NCI-H1105 treated with DMSO at 0.1 percent for 48 hours (cell line): ENCODE measurements around the gene PRR15L.
"Not testable (repeated sequence)": the region's sequence is repeated elsewhere in the genome, so short reads cannot be mapped to it uniquely, and the experiment has no call there.

Source experiments
- DNase-seq: peaks from one replicate; lab custom pipeline; 2025; lab: John Stamatoyannopoulos, UW

The PRR15L gene

DNA sequence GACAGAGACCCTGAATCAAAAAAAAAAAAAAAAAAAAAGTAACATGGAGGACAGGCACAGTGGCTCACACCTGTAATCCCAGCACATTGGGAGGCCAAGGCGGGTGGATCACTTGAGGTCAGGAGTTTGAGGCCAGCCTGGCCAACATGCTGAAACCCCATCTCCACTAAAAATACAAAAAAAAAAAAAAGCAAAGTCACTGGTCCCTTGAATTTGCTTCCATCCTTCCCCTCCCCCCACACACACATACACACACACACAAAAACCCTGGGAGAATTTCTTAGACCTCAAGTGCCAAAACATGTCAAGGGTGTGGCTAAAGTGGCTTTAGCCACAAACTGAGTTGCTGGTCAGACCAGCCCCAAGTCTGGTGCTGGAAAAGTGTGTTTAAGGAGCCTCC is 30.8 kb upstream of the PRR15L start:
- DNase-seq = not testable (repeated sequence)

DNA sequence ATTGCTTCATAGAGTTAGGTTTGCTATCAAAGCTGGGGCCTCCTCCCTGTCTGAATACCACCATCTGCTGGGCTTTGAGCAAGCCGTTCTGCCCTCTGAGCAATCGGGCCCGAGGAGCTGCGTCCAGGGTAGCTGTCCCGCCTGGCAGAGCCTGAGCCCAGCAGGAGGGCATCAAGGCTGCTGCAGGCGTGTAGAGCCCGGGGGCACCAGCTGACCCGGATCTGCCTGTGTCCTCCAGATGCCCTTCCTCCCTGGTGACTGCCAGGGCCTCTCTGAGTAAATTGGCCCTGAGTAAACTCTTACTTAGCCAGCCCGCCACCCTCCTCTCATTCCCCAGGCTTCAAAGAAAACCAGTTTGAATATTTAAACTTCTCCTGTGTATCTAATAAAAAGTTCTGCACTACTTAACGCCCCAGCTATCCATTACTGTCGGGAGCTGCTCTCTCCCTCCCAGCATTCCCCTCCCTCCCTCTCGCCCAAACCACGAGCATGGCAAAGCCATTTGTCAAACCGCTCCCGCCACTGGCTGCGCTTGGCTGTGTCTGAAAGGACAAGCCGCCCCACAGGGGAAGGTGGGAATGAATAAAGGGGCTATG is 29.7 kb upstream of the PRR15L start:
- no peak for DNase-seq

DNA sequence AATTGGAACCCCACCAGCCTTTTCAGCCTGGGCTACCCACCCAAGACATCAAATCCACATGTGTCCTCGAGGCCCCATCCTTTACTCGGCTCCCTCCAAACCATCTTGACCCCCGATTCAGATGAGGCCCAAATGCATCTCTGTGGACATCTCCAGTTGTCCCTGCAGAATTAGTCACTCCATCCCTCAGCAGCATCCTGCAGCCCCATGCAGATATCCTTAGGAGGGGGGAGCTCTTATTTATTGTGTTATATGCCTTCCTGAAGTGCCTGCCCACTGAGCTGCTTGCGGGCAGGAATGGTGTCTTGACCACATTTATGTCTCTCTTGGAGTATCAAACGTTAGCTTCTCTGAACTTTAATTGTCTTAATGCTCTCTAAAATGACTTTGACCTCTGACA is 28.8 kb upstream of the PRR15L start:
- DNase-seq = no peak

DNA sequence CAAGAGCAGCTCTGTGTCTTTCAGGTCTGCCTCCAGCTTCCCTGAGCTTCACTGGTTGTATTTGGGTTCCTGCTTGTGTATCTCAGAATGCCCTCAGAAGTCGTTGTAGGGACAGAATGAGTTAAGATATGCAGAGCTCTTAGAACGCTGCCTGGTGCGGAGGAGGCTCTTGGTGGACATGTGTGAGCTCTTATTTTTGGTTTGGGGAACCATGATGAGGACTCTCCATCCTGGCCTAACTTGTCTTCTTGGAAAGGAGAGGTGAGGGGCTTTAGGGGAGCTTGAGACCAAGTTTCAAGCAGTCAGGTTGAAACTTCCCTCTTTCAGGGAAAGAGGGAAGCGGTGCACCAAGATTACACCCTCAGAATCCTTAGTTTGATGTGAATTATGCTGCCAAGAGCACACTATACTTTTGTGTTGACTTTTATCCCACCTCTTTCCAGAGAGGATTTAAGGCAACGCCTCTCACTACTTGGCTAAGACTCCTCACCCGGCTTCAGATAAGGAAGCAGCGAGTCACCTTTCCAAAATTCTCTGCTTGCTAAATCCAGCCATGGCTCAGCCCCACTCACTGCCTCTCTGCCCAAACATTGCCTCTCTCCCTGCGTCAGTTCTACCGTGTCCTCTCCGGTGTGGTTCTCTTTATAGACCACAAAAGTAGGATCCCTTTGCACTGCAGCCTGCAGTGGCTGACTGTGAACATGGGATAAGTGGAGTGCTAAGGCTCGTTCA is 26.0 kb upstream of the PRR15L start:
- DNase-seq = no peak

DNA sequence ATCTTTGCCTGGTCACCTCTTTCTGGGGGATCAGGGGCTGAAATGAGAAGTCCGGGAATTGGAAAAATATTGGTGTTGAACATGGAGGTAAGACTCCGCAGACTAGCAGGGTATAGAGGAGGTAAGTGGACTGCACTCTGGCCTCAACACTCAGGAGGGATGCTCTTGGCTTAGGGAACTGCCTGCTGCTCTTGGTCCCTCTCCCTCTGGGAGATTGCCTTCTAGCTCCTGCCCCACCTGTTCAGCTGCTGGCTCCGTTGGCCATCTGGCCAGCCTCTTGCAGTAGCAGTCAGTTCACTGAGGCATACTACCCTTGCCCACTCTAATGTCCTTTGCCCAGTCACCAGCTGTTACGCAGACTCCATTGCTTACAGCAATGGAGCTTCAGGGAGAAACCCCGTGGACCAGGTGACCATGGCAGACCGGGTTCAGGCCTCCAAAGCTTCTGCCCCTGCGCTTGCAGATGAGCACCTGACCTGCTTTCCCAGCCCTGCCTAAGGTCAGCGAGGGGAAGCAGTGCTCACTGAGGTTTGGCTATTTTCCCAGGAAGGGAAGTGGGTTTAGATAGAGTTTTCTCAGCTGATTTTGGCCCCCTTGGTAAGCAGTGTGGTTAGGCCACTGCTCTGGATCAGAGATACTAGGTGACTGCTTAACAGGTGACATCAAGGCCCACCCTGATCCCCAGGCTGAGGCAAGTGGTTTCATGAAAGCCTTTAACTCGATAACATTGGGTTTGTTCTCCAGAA is 25.1 kb upstream of the PRR15L start:
- DNase-seq = no peak

DNA sequence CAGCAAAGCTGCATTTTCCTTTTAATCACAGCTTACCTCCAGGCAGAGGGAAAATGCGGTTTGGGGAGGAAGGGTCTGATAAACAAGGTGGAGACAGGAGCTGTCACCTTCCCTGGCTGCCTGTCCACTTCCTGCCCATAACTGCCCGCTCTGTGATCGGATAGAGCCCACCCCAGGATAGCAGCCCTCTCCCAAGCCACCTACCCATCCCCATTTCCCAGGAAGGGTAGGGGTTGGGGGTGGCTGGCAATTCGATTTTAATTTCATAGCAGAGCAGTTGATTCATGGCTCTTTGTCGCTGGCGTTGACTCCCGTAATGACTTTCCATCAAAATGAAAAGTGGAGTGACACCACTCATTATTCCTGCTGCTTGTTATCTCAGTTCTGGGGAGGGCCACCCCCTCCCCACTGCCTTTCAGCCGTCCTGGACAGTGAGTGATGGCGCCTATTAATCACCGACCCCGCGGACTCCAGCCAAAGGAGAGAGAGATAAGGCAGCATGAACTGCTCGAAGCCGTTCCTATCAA is 24.5 kb upstream of the PRR15L start:
- no peak for DNase-seq

DNA sequence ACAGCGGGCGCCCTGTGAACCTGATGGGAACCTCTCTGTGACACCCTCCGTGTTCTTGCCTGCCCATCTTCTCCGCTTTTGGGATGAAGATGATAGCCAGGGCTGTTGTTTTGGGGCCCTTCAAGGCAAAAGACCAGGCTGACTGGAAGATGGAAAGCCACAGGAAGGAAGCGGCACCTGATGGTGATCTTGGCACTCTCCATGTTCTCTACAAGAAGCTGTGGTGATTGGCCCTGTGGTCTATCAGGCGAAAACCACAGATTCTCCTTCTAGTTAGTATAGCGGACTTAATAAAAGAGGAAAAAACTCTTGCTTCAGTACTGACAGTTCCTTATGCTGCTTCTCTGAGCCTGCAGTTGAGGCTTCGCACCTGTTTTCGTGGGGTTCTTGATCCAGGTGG is 23.8 kb upstream of the PRR15L start:
- no peak for DNase-seq

DNA sequence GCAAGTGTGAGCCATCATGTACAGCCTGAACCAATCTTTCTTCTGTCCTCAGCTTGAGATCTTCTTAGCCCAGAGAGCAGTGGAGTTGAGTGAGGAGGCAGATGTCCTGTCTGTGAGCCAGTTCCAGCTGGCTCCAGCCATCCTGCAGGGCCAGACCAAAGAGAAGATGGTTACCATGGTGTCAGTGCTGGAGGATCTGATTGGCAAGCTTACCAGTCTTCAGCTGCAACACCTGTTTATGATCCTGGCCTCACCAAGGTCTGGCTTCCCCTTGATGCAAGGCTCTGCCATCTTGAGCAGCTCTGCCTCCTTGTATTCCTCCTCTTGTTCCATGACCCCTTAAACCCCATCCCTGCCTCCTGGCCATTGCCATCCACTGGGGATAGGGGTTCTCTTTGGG is 22.9 kb upstream of the PRR15L start:
- peak; percentile 34 for DNase-seq

DNA sequence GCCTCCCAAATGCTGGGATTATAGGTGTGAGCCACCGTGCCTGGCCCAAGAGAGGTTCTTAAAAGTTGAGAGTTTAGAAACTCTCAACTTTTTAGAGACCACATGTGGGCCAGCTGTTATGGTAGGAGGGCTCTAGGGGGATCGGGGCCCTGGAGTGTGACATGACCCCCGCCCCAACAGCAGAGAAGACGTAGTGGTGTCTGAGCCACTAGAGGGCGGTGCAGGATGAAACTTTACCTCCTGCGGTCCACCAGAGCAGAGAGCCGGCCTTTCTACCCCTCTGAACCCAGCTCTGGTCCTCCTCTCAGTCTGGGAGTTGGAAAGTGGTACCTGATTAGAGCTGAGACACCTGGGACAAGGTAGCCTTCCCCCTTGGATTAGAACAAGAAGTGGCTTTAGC is 20.6 kb upstream of the PRR15L start:
- peak; percentile 43 for DNase-seq

DNA sequence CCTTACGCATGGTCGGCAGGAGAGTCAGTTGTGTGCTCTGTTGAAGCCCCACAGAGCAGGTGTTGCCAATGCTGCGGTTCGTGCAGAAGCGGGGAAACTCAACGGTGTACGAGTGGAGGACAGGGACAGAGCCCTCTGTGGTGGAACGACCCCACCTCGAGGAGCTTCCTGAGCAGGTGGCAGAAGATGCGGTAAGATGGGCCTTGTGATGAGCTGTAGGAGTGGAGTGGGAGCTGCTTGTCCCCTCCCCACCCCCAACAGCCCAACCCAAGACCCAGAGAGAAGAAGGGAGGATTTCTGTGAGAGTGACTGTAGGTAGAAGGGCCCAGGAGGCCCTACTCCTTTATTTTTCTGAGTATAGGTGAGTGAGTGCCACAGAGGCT is 18.1 kb upstream of the PRR15L start:
- DNase-seq = no peak

DNA sequence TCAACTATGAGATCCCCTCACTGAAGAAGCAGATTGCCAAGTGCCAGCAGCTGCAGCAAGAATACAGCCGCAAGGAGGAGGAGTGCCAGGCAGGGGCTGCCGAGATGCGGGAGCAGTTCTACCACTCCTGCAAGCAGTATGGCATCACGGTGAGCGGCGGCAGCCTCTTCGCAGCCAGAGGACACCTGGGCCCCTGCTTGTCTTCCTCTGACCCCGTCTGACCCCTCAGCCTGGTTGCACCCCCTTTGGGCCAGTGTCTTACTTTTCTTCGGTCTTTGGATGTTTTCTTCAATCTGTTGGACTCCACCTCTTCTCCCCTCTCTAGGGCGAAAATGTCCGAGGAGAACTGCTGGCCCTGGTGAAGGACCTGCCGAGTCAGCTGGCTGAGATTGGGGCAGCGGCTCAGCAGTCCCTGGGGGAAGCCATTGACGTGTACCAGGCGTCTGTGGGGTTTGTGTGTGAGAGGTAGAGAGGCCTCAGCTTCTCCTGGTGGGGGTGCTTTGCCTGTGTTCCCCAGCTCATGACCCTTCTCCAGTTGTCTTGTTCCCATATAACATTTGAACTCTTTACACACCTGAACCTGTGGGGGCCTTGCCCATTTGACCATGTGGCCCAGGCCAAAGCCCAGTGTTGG is 17.6 kb upstream of the PRR15L start:
- no peak for DNase-seq

DNA sequence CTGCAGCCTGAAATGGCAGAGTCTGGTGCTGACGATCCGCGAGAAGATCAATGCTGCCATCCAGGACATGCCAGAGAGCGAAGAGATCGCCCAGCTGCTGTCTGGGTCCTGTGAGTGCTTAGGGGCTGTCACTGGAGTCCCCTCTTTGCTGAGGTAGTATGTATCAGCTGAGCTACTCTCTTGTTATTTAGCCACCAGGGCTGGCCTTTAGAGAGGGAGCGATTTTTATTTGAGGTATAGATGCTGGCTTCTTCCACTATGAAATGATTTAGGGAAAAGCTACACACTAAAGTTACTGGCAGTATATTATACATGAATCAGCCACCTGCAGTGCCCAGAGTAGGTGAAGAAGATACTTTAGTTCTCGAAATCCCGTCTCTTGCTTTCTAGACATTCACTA is 15.9 kb upstream of the PRR15L start:
- DNase-seq = peak; percentile 5

DNA sequence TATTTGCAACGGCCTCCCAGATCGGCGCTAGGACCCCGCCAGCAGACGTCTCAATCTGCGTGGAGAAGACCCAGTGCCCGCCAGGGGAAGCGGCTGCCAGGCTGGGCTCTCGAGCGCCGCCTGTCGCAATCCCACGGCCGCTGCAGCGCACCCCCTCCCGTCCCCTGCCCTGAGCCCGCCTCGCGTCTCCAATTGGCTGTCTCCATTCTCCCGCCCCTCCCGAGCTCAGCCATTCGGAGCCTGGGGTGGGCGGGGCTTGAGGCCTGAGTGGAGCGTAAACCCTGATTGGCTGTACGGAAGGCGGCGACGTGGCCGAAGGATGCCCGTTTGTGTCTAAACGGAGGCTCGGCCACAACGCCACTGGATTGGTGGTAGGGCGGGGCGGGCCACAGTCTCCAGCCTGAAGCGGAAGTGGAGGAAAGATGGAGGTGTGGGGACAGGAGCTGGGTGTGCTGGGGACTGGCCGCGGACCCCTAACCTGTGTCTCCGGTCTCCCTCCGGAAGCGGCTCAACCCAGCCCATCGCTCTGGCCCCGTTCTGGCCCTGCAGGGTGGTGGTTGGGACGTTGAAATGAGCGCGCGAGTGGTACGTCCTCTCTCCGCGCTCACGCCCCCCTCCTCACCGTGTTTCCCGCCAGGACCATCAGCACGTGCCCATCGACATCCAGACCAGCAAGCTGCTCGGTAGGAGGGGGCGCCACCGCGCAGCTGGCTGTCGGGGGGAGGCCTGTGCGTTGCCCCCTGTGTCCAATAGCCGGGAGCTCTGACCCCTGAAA is 13.2 kb upstream of the PRR15L start, which contains the start of gene CDK5RAP3:
TSS of gene CDK5RAP3 (plus strand) at position 389 of the 775 bp plus-strand sequence. CDS start at position 423, 34 bp downstream.
- DNase-seq = peak; percentile 97

DNA sequence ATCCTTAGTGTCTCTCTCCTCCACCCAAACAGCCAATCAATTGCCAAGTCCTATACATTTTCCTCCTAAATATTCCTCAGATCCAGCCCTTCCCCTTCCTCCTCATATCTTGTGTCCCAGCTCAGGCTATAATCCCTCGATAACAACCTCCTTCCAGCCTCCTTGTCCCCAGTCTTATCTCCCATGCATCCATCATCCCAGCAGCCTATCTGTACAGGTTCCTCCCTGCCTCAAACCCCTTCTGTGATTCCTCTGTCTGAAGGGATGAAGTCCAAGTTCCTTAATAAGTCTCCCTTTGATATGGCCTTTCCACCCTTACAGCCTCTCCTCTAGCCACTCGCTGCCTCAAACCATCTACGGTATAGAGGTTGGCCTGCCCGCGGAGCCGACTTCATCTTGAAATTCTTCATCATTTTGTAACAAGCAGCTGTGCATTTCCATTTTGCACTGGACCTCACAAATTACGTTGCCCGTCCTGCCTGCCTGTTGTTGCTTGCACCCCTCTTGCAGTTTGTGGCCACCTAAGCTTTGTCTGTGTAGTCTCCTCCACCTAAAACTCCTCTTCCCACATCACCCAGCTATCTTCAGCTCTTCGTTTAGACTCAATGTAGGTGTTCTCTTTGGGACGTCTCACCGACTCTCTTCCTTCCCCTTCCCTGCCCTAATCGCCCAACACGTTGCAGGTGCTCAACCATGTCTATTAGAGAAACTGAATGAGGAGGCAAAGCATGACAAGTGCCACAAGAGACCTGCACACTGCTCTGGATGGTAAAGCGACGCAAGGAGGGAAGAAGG is 12.4 kb upstream of the PRR15L start:
- DNase-seq = no peak

DNA sequence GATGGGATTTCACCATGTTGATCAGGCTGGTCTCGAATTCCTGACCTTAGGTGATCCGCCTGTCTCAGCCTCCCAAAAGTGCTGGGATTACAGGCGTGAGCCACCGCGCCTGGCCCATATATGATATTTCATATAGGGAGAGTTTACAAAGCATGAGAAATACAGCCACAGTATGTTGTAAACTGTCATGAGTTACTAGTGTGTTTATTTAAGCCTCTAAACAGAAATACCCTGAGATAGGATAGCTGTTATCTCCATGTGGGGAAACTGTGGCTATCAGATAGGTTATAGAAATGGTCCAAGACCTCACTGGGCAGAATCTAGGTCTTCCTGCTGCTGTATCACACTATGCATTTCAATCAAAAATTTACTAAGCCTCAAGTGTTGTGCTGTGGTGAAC is 11.2 kb upstream of the PRR15L start:
- no peak for DNase-seq

DNA sequence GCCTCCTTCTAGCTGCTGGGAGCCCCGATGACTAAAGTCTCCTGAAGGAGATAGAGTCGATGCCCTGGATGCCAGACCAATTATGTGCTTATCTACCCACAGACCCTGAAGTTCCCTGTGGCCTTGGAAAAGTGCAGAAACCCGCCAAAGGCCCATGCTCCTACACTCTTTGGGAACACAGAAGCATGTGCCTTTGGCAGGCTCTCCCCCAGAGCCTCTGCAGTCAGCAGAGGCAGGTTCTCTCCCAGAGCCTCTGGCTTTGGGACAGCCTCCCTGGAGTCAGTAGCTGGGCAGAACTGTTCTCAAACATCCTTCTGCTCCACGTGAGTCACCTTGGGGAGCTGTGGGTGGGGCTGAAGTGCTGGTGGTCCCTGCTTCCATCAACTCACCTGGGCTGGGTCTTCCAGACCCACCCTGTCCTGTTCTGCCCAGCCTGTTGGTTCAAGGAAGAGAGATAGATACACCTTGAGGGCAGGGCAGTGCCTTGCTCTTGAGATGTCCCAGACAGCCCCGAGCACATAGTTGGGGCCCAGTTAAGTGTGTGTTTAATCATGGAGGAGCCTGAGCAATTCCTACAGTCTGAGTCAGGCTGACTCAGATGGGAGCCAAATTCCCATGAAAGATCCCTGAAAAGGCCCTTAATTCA is 10.0 kb upstream of the PRR15L start:
- DNase-seq = no peak

DNA sequence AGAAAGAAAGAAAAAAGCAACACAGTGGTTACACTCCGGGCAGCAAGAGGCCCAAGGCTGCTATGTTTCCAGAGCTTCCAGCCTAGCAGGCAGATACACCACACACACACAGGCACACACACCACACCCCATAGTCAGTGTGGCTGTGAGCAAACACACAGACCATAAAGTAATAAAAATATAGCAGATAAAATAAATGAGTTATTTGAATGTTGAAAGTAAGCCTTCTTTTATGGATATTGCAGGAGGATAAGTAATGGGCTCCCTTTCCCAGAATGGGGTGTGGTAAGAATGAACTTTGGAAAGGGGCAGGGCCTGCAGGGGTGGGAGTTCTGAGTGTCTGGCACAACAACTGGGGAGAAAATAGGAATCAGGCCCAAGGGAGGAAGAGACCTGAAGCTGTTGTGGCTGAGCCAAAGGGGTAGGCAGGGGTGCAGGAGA is 8.4 kb upstream of the PRR15L start:
- no peak for DNase-seq

DNA sequence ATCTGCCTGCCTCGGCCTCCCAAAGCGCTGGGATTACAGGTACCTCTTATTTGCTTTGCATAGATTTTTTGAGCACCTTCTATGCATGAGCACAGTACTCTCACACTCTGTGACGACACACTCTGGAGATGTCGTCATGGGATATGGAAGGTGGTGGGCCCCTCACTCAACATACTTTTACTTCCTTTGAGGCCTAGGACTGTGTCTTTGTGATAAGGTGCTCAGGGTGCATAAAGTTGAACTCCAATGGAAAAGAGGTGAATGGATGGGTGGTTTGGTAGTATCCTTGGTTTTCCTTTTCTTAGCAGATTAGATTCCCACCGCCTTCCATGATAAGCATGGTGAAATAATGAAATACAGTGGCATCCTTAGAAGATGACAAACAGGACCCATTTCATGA is 7.2 kb upstream of the PRR15L start:
- DNase-seq = no peak

DNA sequence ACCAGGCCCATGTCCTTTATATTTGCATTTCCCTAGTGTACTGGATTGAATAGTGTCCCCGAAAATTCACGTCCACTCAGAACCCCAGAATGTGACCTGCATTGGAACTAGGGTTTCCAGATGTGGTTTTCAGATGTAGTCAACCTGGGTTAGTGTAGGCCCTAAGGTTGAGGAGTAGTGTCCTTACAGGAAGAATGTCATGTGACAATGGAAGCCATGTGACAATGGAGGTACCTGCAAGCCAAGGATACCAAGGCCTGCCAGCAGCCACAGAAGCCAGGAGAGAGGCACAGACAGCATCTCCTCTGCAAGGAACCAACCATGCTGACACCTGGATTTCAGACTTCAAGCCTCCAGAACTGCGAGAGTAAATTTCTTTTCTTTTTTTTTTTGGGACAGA is 5.2 kb upstream of the PRR15L start:
- no peak for DNase-seq

DNA sequence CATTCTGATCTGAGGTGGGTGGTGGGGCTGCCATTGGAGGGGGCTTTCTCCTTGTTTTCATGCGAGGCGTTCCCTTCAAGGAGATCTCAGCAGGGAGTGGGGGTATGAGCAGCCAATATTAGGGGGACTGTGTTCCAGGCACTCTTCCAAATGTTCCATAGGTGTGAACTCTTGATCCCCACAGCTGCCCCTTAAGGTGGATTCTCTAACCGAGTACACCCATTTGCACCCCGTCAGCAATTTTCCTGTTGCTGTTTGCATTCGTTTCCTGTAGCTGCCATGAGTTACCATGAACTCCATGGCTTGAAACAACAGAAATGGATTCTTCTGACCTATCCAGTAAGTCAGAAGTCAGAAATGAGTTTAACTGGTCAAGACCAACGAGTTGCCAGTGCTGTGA is 3.7 kb upstream of the PRR15L start:
- no peak for DNase-seq
